Measurements from ENCODE around the gene FGGY. TPM values are rescaled to one million over a fixed set of nuclear protein-coding genes. Genes with fewer than 3 reads are reported as not detected.

Gene FGGY
- total RNA-seq, 1 experiment from 2014 or later: 14.6 TPM

DNA sequence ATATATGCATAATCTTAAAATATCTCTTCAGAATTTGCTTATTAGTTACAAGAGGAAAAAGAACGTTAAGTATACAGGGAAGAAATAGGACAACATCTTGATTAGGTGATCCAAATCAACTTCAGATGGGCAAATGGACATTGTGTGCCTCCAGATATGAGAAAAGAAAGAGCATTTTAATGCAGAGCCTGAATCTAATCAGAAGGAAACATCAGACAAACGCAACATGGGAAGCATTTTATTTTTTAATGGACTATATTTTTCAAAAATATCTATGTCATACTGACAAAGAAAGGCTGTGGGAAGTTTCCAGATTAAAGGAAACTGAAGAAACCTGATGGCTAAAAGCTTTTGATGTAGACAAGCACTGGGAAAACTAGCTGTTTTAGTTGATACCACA, 466.5 kb downstream of the FGGY start:
- no peaks in the 10 kb centered on the region for H3K9me3 Mint-ChIP-seq
- no CpG with 5 or more reads among the region's 2 CpGs for WGBS (ENCODE audit: extremely low coverage, insufficient read length, low lambda C conversion rate)
- peaks cover 12 to 22% of the 10 kb centered on the region in 2 experiments for H3K4me1 Mint-ChIP-seq
- Histone ChIP-seq H3K18ac (ENCODE audit: insufficient read length, low read depth, low read length) (no peak overlapping the region), H3K4me2 (ENCODE audit: insufficient read depth, insufficient read length, low read length) (no peak overlapping the region), H2BK20ac (ENCODE audit: low read depth, low read length, poor library complexity, severe bottlenecking) (no peak overlapping the region), H2BK120ac (ENCODE audit: low read depth, low read length, poor library complexity, severe bottlenecking) (no peak overlapping the region), H3K79me1 (ENCODE audit: insufficient read depth, low read depth, low read length, poor library complexity, severe bottlenecking) (no peaks in the 10 kb centered on the region), H3K23me2 (ENCODE audit: insufficient read length, low read depth, low read length, poor library complexity, severe bottlenecking) (peaks cover 4% of the 10 kb centered on the region), H3K27me3 (ENCODE audit: insufficient read depth, low read length) (no peaks in the 10 kb centered on the region), H2BK5ac (ENCODE audit: insufficient read length, low read length) (no peak overlapping the region), H3K4me1 (ENCODE audit: insufficient read depth, low read length) (no peaks in the 10 kb centered on the region), H3K4ac (ENCODE audit: low read depth, low read length) (no peak overlapping the region), H2AFZ (ENCODE audit: low read length) (no peak overlapping the region), H3K14ac (ENCODE audit: insufficient read depth, low read length) (no peak overlapping the region), H2BK12ac (ENCODE audit: insufficient read length, low read depth, low read length) (no peak overlapping the region), H3K9ac (ENCODE audit: extremely low read depth, insufficient read length, low read length) (no peak overlapping the region), H4K20me1 (ENCODE audit: control insufficient read depth, insufficient read depth, insufficient read length) (no peaks in the 10 kb centered on the region), H2BK15ac (ENCODE audit: low read depth, low read length) (no peak overlapping the region), H4K8ac (replicated peaks; ENCODE audit: insufficient read length, low read depth, low read length) (no peak overlapping the region), H3K9me3 (ENCODE audit: control insufficient read depth, low read depth, low read length) (no peaks in the 10 kb centered on the region), H3T11ph (ENCODE audit: low read length) (no peak overlapping the region), H3K27ac (ENCODE audit: insufficient read length, low read depth, low read length) (no peak overlapping the region), H3K23ac (ENCODE audit: insufficient read length, low read depth, low read length) (no peak overlapping the region), H2AK5ac (ENCODE audit: insufficient read length, low read length) (no peak overlapping the region), H4K5ac (ENCODE audit: insufficient read length, low read depth, low read length) (no peak overlapping the region), H3K56ac (ENCODE audit: insufficient read length, low read depth, low read length) (no peak overlapping the region), H3K79me2 (ENCODE audit: insufficient read depth, low read length) (no peaks in the 10 kb centered on the region), H4K91ac (ENCODE audit: insufficient read length, low read depth, low read length) (no peak overlapping the region)
- no peaks in the 10 kb centered on the region; the same call in none of the 2 replicates for H3K27me3 Mint-ChIP-seq (ENCODE audit: low read depth)
- no peak overlapping the region for H3K4me3 Mint-ChIP-seq
- no peak for DNase-seq
- TF ChIP-seq, protein P1, sequence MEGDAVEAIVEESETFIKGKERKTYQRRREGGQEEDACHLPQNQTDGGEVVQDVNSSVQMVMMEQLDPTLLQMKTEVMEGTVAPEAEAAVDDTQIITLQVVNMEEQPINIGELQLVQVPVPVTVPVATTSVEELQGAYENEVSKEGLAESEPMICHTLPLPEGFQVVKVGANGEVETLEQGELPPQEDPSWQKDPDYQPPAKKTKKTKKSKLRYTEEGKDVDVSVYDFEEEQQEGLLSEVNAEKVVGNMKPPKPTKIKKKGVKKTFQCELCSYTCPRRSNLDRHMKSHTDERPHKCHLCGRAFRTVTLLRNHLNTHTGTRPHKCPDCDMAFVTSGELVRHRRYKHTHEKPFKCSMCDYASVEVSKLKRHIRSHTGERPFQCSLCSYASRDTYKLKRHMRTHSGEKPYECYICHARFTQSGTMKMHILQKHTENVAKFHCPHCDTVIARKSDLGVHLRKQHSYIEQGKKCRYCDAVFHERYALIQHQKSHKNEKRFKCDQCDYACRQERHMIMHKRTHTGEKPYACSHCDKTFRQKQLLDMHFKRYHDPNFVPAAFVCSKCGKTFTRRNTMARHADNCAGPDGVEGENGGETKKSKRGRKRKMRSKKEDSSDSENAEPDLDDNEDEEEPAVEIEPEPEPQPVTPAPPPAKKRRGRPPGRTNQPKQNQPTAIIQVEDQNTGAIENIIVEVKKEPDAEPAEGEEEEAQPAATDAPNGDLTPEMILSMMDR (conservative IDR thresholded peaks at IDR 0.05): no peak
- H3K27ac Mint-ChIP-seq: no peak overlapping the region
- H3K36me3 Mint-ChIP-seq (ENCODE audit: insufficient read depth in 1 of 3, low read depth in 3 of 3): no peaks in the 10 kb centered on the region
